GM18858 (cell line): ENCODE data around the gene PTPN14.
A peak's percentile ranks its signal among the peaks of the same experiment; 100 is the strongest.

Experiments used
- ATAC-seq: cut with Tn5 transposase; IDR thresholded peaks from one replicate; pipeline ENCODE4 v1.9.1; 2021; ENCODE audit not compliant: unreplicated experiment

PTPN14 gene

DNA sequence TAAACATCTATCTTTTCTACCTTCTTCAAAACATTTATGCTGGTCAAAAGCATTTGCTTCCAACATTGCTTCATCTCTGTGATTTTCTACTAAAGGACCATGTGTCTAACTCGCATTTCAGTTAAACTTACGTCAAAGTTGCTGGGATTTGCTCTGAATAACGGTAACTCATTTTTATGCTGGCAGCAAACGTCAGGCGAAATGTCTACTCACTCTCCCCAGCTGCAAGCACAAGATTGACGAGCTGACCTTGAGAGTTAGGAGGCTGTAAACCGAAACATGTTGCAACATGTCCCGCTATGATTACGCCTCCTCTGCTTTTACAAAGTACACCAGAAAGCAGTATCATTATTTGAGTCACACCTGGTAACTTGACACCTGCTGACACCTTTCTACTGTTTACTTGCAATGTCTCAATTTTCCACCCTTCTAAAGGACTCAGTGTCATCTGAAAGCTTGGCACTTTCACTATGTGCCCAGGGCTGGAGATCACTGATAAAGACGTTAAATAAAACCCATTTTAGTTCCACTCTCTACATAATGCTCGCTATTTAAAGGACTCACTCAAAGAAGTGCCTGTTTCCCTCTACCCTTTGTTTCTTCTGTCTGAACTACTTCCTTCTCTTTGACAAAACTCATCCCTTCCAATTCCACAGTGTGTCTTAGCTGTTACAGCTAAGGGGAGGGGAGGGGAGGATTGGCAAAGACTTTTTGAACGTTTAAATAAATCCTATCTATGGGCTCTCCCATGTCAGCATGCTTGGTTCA, 111.9 kb downstream of the PTPN14 start:
- peak; percentile 92 for ATAC-seq

DNA sequence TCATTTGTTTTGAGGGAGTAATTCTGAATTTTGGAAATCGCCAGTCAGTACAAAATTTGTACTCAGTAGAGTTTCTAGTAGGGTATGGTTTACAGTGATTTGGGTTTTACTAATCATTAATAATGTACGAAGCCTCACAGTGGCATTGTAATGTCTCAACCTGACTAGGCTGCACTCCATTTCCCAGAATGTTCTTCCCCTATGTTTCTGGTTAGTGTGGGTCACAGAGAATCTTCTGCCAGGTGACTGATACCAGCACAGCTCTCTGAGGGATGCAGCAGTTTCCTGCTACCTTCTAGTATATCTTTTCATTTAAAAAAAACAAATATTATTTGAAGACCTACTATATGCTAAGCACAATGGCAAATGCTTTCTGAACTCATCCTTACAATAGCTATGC, 112.9 kb downstream of the PTPN14 start:
- ATAC-seq: no peak

DNA sequence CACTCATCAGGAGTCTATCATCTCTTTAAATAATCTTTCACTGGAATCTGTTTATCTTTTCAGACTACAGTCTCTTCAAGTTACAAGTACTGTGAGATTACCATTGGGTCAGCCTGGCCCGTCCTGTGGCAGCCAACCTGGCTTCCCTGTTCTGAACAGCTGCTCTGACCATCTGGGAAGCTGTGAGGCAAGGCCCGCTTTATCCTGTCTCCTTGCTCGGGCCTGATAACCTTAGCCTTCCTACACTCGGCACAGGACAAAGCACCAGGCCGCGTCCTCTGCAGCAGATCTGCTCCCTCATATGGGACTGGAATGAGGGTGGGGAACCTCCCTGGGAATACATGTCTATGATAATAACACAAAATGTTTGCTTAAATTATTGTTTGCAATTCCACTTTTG, 113.3 kb downstream of the PTPN14 start:
- ATAC-seq: no peak

DNA sequence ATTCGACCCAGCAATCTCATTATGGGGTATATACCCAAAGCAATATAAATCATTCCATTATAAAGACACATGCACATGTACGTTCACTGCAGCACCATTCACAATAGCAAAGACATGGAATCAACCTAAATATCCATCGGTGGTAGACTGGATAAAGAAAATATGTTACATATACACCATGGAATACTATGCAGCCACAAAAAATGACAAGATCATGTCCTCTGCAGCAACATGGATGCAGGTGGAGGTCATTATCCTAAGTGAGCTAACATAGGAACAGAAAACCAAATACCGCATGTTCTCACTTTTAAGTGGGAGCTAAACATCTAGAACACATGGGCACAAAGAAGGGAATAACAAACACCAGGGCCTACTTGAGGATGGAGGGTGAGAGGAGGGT, 115.5 kb downstream of the PTPN14 start:
- ATAC-seq: no peak

DNA sequence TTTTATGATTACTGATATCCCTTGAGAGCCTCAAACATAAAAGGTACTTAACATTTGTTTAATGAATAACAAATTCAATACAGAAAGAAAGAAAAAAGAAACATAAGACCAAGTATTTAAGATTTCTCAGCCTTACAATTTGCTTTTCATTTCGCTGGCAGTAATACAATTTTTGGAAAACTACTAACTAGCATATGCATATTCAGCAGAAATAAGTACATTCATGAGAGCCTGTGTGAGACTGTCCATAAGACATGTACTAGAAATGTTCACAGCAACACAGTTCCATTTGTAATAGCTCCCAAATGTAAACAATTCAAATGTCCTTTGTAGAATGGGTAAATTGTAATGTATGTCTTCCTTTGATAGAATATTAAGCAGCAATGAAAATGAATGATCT, 119.2 kb downstream of the PTPN14 start:
- ATAC-seq: no peak

DNA sequence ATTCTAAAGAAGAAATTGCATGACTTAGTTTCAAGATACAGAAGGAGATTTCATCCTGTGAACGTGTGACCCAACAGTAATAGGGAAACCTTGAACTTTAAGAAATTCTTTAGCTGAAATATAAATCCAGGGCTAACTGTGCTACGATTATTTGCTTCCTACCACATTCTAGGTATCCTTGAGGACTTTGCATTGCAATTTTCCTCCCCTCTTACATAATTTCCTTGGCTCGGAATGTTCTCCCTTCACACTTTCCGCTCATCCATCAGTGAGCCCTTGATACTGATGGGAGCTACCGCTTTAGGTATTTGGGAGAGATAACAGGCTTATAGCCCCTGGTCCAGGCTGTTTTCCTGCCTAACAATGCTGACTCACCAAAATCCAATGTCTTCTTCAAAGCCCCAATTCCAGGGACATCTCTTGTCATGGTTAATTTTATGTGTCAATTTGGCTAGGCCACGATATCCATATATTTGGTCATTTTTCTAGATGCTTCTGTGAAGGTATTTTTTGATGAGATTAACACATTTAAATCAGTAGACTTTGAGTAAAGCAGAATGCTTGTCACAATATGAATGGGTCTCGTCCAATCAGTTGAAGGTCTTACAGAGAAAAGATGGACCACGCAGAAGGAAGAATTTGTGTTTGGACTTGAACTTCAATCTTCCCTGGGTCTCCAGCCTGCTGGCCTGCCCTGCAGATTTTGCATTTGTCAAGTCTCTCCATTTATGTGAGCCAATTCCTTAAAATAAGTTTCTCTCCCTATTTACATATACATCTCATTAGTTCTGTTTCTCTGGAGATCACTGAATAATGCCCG, 121.2 kb downstream of the PTPN14 start:
- ATAC-seq: no peak

DNA sequence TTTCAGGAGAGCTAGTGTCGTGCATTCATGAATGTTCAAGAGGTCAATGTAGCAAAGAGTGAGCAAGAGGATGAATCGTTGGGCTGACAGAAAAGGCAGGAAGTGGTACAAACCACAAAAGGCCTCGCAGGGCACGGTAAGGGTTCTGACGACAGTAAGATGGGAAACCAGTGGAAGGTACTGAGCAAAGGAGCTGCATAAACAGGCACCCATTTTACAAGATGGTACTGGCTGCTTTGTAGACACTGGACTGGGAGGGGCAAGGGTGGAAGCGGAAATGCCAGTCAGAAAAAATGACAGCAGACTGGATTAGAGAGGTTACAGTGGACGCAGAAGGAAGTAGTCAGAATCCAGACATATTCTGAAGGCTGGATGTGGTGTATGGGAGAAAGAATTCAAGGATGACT, 123.5 kb downstream of the PTPN14 start:
- ATAC-seq: peak; percentile 96

DNA sequence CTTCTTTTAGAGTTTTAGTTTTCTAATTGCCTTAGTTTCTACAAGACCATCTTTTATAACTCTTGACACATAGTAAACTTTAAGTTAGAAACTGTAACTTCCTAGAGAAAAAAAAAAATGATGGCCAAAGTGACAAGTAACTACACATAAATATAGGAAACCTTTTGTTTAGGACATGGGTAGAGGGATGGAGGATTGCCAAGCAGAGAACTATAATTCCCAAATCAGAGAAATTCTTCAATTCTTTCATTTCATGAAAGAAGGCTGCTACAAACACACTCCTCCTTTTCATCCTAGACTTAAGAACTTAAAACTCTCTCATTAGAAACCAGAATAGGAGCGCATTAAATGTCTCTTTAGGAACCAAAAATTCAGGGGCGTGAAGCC, 125.0 kb downstream of the PTPN14 start:
- ATAC-seq: no peak

DNA sequence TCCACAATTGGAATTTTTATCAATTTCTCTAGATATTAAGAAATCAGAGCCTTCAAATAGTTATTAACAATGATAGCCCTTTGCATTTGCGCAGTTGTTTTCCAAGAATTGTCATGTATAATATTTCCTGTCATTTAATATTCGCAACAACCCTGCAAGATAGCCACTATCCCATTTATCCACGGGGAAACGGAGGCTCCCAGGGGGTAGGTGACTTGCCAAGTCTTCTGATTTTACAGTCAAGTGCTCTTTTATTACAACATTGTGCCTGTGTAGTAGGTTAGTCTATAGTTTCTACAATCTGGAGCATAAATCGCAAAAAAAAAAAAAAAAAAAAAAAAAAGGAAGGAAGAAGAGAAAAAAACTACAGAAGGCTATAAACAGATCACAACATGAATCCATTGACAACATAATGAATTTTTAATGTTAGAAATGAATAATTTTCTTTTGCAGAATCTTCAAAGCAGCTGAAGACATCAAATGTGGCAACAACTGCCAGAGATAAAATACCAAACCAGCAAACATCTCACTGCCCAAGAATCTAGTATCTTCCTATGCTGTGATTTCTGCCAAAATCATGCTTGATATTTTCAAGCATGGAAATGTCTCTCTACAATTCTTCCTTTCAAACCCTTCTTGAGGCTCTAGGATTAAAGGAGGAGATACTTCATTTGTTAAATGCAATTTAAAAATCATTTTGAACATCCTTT, 125.5 kb downstream of the PTPN14 start:
- no peak for ATAC-seq

DNA sequence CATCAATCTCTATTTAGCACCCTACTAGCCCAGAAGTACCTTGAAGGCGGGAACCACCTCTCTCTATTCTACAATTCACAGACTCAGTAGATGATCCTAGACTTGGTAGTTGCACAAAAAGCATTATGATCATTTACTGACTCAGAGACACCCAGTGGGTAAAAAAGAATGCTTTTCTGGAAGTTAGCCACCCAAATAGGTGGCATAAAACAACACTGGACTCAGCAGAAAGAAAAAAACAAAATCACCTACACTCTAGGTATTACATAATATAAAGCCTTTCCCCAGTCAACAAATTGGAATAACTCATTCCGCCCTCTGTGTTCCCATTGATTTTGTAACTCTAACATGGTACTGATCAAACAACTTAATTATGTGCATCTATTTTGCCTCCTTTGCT, 126.3 kb downstream of the PTPN14 start:
- ATAC-seq: no peak

DNA sequence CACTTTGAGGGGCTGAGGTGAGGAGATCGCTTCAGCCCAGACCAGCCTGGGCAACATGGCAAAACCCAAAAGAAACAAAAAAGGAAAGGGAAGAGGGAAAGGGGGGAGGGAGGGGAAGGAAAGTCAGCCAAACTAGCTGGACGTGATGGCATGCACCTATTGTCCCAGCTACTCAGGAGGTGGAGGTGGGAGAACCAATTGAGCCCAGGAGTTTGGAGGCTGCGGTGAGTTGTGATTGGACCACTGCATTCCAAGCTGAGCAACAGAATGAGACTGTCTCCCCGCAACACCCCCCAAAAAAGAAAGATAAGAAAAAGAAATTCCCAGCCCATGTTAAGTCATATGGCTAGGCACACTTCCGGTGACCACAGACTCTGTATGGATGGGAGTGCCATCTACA, 128.4 kb downstream of the PTPN14 start:
- no peak for ATAC-seq

DNA sequence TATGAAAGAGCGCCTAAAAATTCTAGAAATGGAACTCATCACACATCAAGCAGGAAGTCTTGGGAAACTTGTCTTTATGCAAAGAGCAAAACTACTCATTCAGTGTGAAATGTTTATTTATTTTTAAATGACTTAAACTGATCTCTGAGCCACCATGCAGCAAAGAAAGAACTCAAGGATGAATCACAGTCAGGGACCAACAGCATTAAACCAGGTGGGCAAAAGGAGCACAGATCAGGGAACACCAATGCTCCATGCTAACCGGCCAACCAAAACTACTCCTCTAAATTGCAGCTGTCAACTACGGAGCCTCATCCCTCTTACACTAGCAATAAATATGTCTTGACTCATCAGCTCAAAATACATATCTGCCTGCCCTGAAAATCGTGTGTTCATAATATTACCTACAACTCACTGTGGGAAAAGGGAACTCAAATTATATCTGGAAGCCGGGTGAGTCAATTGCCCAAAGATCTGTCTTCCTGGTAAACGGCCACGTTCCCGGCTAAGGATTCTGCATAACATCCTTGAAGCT, 129.2 kb downstream of the PTPN14 start:
- no peak for ATAC-seq

DNA sequence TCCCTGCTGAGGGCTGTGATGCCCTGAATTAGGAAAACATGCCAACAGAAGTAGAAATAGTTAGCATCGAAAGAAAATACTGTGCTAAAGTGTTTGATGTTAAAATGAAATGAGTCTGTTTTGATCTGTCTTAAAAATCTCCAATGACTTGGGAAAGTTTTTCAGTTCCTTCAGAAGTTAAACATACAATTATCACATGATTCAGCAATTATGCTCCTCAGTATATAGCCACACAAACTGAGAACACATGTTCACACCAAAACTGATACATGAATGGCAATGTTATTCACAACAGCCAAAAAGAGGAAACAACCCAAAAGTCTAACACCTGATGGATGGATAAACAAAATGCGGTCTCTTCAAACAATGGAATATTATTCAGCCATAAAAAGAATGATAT, 130.6 kb downstream of the PTPN14 start:
- no peak for ATAC-seq

DNA sequence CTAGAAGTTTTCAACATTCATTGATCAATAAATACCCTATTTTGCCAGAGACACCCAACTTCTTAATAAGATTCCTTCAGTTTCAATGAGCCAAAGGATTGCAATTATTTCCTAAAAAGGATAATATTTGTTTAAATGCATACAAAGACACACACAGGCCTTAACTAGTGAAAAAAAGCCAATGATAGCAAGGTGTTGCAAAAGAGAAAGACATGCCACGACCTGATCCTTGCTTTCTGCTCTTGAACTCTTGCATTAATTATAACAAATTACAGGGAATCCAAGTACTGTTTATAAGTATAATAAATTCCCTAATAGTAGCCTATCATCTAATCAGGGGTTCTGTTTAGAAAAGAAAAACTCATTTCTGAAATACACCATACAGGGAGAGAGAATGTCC, 131.1 kb downstream of the PTPN14 start:
- no peak for ATAC-seq

DNA sequence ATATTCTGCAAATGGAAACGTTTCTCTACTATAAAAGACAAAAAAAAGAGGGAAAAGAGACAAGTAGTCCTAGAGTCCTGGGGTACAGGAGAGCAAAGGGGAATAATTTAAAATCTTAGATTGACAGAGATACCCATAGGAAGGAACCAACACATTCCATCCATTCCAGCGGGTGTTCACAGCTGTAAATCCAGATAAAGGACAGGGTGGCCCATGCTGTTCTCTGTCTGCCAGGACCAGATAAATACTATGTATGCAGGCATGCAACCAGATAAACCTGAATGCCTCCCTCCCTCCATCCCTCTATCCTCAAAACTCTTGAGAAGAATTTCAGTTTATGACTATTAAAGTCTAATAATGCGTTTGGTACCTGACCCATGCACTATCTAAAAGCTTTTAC, 131.8 kb downstream of the PTPN14 start:
- ATAC-seq: no peak

DNA sequence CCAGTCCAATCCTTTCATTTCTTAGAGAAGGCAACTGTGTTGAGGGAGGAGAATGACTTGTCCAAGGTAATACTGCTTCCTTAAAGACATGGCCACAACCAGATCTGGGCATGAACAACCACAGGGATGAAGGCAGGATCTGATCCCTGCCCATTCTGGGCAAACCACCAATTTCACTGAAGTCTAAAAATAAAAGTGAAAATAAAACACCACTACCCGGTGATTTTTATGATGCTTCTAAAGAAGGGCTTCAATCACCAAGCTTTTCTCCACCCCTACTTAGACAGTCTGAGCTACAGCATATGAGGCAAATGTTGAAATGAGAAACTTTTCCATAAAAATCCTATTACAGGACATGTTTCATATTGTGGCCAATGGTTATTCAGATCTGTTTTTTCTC, 133.0 kb downstream of the PTPN14 start:
- ATAC-seq: no peak

DNA sequence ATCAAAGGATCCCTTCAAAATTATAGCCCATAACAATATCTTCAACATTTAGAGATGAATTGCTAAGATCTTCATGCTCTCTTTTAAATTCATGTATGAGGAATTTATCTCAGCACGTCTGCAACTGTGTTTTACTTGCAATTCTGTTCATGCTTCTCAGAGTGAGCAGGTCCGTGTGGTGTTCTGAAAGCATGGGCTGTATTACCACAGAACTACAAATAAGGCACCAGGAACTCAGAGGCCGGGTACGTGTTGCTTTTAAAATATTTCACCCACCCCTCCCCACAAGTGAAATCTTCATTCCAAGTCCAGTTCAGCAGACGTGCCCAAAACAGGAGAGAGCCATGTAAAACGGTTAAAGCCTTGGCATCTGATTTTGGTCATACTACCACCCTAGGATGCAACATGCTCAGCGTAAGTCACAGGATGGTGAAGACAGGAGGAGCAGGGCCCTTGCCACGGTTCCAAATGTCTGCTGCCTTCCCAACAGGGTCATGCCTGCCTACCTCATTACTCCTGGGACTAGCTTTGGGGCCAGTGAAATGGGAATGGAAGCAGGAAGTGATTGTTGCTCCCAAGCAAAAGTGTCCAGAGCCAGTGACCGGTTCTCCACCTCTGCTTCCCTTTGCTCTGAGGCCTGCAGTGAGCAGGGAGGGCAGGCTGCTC, 133.7 kb downstream of the PTPN14 start:
- ATAC-seq: no peak

DNA sequence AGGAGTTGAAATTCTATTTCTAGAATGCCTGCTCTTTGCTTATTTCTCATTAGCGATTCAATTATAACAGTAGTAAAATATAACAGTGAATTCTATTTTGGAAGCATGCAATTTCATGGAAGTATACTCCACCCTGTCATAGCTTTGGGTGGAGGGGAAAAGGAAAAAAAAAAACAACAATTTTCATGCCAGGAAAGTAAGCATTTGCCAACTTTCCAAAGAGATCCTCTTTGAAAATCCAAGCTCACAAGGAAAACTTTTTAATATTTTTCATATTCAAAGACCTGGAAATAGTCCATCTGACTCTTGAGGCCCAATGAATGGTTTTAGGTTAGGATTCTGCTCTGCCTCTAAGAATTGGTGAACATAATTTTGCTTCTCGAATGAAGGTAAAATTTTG, 134.5 kb downstream of the PTPN14 start:
- ATAC-seq: no peak

DNA sequence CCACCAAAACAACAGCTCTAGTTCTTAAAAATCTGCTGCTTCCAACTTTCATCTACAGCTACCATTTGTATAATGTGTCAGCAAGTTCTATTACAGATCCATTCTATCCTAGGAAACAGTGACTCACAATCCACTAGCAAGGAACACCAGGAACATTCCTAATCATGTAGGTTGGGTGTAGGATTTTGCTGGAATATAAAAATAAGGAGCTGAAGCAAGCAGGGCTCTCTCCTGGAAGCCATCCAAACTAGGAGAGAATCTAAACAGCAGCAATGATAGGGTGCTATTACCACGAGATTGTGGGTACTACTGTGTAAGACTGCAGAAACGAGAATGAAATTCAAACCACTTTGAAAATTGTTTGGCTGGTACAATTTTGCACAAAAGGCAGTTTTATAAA, 135.0 kb downstream of the PTPN14 start:
- ATAC-seq: no peak

DNA sequence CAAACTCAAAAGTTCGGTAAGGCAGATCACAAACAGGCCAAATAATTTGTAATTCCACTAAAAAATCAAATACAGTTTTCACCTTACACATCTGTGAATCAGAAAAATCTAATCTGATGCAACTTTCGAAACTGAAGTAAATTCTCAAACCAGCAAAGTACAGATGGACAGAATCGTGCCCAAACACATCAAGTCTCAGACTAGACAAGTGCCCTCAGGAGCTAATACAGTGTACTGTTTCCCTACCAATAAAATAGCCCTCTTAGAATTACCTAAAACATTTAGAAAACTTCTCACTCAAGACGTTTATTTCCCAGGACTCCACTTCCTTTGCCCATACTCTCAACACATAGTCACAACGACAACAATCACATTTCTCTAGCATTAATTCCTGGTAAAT, 136.3 kb downstream of the PTPN14 start:
- no peak for ATAC-seq

DNA sequence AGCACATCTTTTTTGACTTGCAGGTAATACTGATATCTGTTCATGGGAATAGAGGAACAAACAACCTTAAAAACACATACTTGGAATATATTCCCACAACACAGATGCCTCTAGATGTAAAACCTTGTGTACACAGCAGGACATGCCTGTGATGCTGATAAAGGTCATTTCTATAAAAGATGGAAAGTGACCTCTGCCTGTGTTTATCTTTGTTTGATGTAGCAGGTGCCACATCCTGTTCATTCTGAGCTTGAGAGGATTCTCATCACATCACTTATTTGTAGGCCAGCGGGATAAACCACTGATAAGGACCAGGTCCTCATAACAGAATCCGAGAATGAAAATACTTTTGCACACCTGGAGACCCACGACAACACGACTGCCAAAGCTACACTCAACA, 136.7 kb downstream of the PTPN14 start:
- no peak for ATAC-seq
